Motor neuron (in vitro differentiated cells): ENCODE data around the gene MBD2. TPM values are rescaled to one million over a fixed set of nuclear protein-coding genes. Genes with fewer than 3 reads are reported as not detected.
A peak's percentile ranks its signal among the peaks of the same experiment; 100 is the strongest.
"Not testable (repeated sequence)": the region's sequence is repeated elsewhere in the genome, so short reads cannot be mapped to it uniquely, and the experiment has no call there.

ENCODE experiments used
- ATAC-seq, 8 experiments: fragments of 200-7000 bp; cut with Tn5 transposase; replicated peaks in 6 of 8; 2 replicates each; pipeline ENCODE4 v1.8.0; 2021; ENCODE audit warnings: mild to moderate bottlenecking in 8 of 8, moderate library complexity in 8 of 8
- H3K27ac ChIP-seq, 2 donors: fragments of 250-450 bp; sonication (Bioruptor Pico); 2 replicates each; pipeline ENCODE4 v1.9.0; 2021; ENCODE audit warnings: antibody characterized with exemption in 2 of 2, mild to moderate bottlenecking in 2 of 2, moderate library complexity in 1 of 2
- H3K4me1 ChIP-seq, 2 donors: fragments of 250-450 bp; sonication (Bioruptor Pico); replicated peaks in 1 of 2; 2 replicates each; pipeline ENCODE4 v1.6.1; 2021; ENCODE audit warnings: antibody characterized with exemption in 2 of 2, mild to moderate bottlenecking in 2 of 2, moderate library complexity in 1 of 2
- H3K4me3 ChIP-seq, 5 donors: fragments of 250-450 bp; sonication (Bioruptor Pico); 2 replicates each; pipeline ENCODE4 v1.9.0; 2021; ENCODE audit warnings: antibody characterized with exemption in 5 of 5, mild to moderate bottlenecking in 5 of 5, moderate library complexity in 4 of 5
- WGBS, 10 experiments: fragments of 450-650 bp; shearing (Covaris generic); methylation state at CpG; one replicate each; pipeline ENCODE4 v1.0.0; 2022; 5-methylcytosine and 5-hydroxymethylcytosine counted together
- in situ Hi-C, 9 experiments: fragments of 400-800 bp; cut with MboI; loops; one replicate each; pipeline ENCODE4 v1.15.0; 2021; ENCODE audit warnings: low sequenced_read_pairs in 9 of 9, low pct_unique_long_range_greater_than_20kb in 2 of 9; ENCODE audit not compliant: unreplicated experiment in 9 of 9
- total RNA-seq, 8 experiments: library from RNA; unstranded; fragments of 300-600 nt; gene quantifications; 2 replicates each; pipeline versions ENCODE4 v1.2.3 to v1.2.4, GENCODE V29; 2022

Gene MBD2, protein sequence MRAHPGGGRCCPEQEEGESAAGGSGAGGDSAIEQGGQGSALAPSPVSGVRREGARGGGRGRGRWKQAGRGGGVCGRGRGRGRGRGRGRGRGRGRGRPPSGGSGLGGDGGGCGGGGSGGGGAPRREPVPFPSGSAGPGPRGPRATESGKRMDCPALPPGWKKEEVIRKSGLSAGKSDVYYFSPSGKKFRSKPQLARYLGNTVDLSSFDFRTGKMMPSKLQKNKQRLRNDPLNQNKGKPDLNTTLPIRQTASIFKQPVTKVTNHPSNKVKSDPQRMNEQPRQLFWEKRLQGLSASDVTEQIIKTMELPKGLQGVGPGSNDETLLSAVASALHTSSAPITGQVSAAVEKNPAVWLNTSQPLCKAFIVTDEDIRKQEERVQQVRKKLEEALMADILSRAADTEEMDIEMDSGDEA
- 10 to 100 TPM; 11.4 to 37.6 (median 18.3) TPM for total RNA-seq

DNA sequence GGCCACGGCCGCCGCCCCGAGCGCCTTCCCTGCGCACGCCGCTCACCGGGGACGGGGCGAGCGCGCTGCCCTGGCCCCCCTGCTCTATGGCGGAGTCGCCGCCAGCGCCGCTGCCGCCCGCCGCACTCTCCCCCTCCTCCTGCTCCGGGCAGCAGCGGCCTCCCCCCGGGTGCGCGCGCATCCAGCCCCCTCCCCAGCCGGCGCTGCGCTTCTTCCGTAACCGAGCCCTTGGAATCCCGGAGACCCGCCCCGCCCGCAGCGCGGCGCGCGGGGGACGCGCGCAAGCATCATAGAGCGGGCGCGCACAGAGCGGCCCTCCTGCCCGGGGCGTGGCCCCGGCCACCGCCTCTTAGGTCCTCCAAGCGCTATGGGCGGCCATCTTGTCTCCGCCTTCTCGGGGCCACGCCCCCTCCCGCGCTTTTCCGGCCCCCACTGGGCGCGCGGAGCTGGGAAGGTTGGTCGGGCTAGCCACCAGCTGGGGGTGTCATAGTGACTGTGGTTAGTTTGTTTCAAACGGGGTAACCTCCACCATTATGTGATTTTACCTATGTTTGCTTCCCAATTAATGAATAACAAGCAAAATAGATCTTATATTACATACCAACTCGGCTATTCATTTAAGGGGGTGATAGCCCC lies at the start of gene MBD2:
TSS of gene MBD2 (minus strand) at position 291 of the 636 bp plus-strand sequence. CDS start at position 181, 110 bp downstream.
- 0 to 50% (median 17%) methylated on average over 1 to 2 of the region's 66 CpGs; no CpG with 5 or more reads in 6 of the 10 experiments for WGBS, 10 experiments
- peak; percentile 91 to 97 (median 96) for ATAC-seq
- in situ Hi-C loops = no loop called here
- peak within 1 kb of the TSS; percentile 67 to 87 (median 80) for H3K4me3 ChIP-seq
- peak within 1 kb of the TSS; percentile 85 to 91 for H3K27ac ChIP-seq
- H3K4me1 ChIP-seq = peaks cover 0 to 20% of the 10 kb centered on the region in 2 donors

DNA sequence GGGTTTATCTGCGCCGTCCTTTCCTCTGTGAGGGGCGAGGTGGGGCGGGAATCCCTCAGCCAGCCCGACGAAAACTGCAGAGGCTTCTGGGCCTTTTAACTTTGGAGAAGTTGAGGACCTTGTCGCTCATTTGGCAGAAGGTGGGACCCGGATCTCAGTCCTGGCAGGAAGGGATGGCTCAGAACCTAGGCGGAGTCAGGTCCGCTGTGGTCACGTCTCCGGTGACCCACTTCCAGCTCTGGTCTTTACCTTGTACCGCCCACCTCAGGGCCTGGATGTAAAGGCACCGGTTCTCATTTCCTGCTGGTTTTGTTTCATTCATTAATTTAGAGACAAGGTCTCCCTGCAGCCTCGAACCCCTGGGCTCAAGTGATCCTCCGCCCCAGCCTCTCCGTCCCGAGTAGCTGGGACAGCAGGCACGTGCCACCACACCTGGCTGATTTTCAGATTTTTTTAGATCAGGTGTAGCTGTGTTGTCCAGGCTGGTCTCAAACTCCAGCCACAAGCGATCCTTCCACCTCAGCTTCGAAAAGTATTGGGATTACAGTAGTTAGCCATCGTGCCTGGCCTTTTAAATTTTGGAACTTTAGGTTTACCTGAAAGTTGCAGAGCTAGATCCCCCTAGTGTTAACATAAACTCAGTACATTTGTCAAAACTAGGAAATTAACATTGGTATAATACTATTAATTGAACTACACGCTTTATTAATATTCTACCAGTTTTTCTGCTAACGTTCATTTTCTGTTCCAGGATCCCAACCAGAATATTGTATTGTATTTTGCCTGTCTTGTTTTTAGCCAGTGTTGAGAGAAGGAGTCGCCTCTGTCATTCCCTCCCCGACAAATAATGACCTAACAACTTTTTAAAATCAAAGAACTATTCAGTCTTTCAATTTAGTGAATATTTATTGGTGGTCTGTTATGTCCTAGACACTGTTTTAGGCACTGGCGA lies 45.7 kb upstream of the MBD2 start:
- Histone ChIP-seq H3K4me3 (peak overlapping the region; percentile 52 to 82 (median 69)), H3K4me1 (peaks cover 14 to 25% of the 10 kb centered on the region in 2 donors), H3K27ac (peak overlapping the region; percentile 75 to 86)
- ATAC-seq = peak; percentile 20 to 52 (median 30)
- WGBS, 10 experiments = 10 to 60% (median 23%) methylated on average over 1 to 20 of the region's 27 CpGs
- in situ Hi-C loops = no loop called here

GRCh38 chr18:54268751-54269150 lies 44.3 kb upstream of the MBD2 start:
- no peak for ATAC-seq
- Histone ChIP-seq H3K27ac (peak overlapping the region; percentile 34 to 66), H3K4me1 (peaks cover 14 to 25% of the 10 kb centered on the region in 2 donors), H3K4me3 (peak overlapping the region; percentile 52 to 82 (median 69))
- in situ Hi-C loops = no loop called here
- WGBS, 10 experiments = 33 to 100% (median 83%) methylated on average over 1 to 6 of the region's 6 CpGs; no CpG with 5 or more reads in 2 of the 10 experiments

GRCh38 chr18:54267701-54268100 lies 43.2 kb upstream of the MBD2 start:
- Histone ChIP-seq H3K4me1 (peaks cover 14 to 25% of the 10 kb centered on the region in 2 donors), H3K4me3 (no peak overlapping the region), H3K27ac (no peak overlapping the region)
- in situ Hi-C loops = no loop called here
- ATAC-seq = no peak
- WGBS, 10 experiments = 87 to 100% (median 94%) methylated on average over 2 to 7 of the region's 7 CpGs; no CpG with 5 or more reads in 4 of the 10 experiments

DNA sequence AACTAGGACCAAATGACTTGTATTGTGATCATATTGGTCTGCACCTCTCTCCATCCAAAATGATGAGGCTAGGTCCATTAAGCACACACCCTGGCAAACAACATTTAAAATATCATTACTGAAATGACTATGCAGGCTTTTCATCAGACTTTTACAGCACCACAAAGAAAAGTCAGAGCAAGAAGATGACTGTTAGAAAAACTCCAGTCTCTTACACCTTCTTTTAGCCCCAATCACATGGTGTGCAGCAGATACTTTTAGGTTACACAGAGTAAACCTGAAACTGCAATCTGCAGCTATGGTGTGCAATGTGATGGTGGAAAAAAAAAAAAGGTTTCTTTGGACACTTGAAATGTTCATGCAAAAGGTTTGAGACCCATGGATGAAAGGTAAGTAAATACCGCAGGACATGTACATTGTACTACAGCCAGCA lies 39.5 kb upstream of the MBD2 start:
- H3K4me1 ChIP-seq = peaks cover 4 to 13% of the 10 kb centered on the region in 2 donors
- H3K4me3 ChIP-seq = no peak overlapping the region
- in situ Hi-C loops = no loop called here
- ATAC-seq = no peak
- 43 to 100% (median 91%) methylated on average over 1 of the region's 1 CpG for WGBS, 10 experiments
- H3K27ac ChIP-seq = no peak overlapping the region

GRCh38 chr18:54261894-54262293 lies 37.4 kb upstream of the MBD2 start:
- H3K4me1 ChIP-seq = peaks cover 0 to 11% of the 10 kb centered on the region in 2 donors
- WGBS, 10 experiments = 0 to 100% (median 73%) methylated on average over 1 to 3 of the region's 3 CpGs; no CpG with 5 or more reads in 2 of the 10 experiments
- in situ Hi-C loops = no loop called here
- no peak overlapping the region for H3K27ac ChIP-seq
- no peak for ATAC-seq
- no peak overlapping the region for H3K4me3 ChIP-seq

GRCh38 chr18:54260396-54261072 lies 36.1 kb upstream of the MBD2 start:
- Histone ChIP-seq H3K4me1 (no peaks in the 10 kb centered on the region), H3K4me3 (no peak overlapping the region), H3K27ac (no peak overlapping the region)
- ATAC-seq = no peak
- WGBS, 10 experiments = 60 to 95% (median 79%) methylated on average over 4 to 8 of the region's 9 CpGs
- in situ Hi-C loops = no loop called here

GRCh38 chr18:54257818-54258217 lies 33.3 kb upstream of the MBD2 start:
- WGBS, 10 experiments = 11 to 72% (median 54%) methylated on average over 2 to 6 of the region's 6 CpGs; no CpG with 5 or more reads in 1 of the 10 experiments
- H3K4me3 ChIP-seq, in situ Hi-C loops, H3K27ac ChIP-seq, ATAC-seq: not testable (repeated sequence)
- H3K4me1 ChIP-seq = peaks cover 15 to 16% of the 10 kb centered on the region in 2 donors

GRCh38 chr18:54257015-54257414 lies 32.5 kb upstream of the MBD2 start:
- Histone ChIP-seq H3K4me1 (peaks cover 15 to 16% of the 10 kb centered on the region in 2 donors), H3K4me3 (no peak overlapping the region), H3K27ac (no peak overlapping the region)
- in situ Hi-C loops = no loop called here
- 13 to 92% (median 79%) methylated on average over 2 of the region's 2 CpGs for WGBS, 10 experiments
- no peak for ATAC-seq

DNA sequence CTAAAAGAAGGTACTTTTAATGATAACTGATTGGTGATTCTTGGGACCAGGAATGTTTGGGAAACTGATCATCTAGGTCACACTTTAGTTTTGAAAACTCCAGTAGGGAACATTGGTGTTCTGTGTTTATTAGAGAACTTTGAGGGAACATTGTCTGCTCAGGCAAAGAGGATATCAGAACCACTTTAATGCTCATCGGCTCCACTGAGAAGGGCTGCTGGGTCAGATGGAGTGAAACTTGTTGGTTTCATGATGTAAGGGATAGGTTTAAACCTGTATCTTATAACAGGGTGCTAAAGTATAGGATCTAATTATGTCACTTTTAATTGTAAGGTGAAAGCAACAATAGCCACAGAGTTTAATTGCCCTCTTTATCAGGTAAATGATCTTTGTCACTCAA lies 30.7 kb upstream of the MBD2 start:
- in situ Hi-C loops = no loop called here
- peaks cover 15 to 16% of the 10 kb centered on the region in 2 donors for H3K4me1 ChIP-seq
- ATAC-seq = no peak
- H3K27ac ChIP-seq = no peak overlapping the region
- no peak overlapping the region for H3K4me3 ChIP-seq
- 50 to 100% (median 100%) methylated on average over 1 of the region's 1 CpG; no CpG with 5 or more reads in 5 of the 10 experiments for WGBS, 10 experiments

GRCh38 chr18:54254265-54254758 lies 29.8 kb upstream of the MBD2 start:
- H3K4me3 ChIP-seq = peak overlapping the region in 1 of 5 donors; percentile 1
- WGBS, 10 experiments = 0 to 28% (median 21%) methylated on average over 1 to 10 of the region's 10 CpGs; no CpG with 5 or more reads in 1 of the 10 experiments

More at GRCh38 chr18:54254265-54254758, 29.8 kb upstream of the MBD2 start:
- Histone ChIP-seq H3K27ac (peak overlapping the region in 1 of 2 donors; percentile 48), H3K4me1 (peaks cover 15 to 16% of the 10 kb centered on the region in 2 donors)
- ATAC-seq = peak; percentile 43 to 92 (median 83)
- in situ Hi-C loops = no loop called here
